Hepatocyte (in vitro differentiated cells): ENCODE data around the gene MYO19. TPM values are rescaled to one million over a fixed set of nuclear protein-coding genes. Genes with fewer than 3 reads are reported as not detected.

ENCODE experiments used
- DNase-seq: peaks from one replicate; pipeline ENCODE4 v3.0.0-alpha.2; 2016; ENCODE audit warnings: low spot score
- H2AFZ ChIP-seq: fragments of 200-600 bp; sonication (generic); 2 replicates; pipeline ENCODE4 v1.6.0; 2016; ENCODE audit warnings: antibody characterized with exemption, mild to moderate bottlenecking
- H3K27ac ChIP-seq: fragments of 200-600 bp; sonication (generic); 2 replicates; pipeline ENCODE4 v1.5.1; 2016; ENCODE audit warnings: mild to moderate bottlenecking
- H3K27me3 ChIP-seq: fragments of 200-600 bp; sonication (generic); 2 replicates; pipeline ENCODE4 v1.6.1; 2016
- H3K36me3 ChIP-seq: fragments of 200-600 bp; sonication (generic); replicated peaks from 2 replicates; pipeline ENCODE4 v1.5.1; 2016; ENCODE audit warnings: low read depth; ENCODE audit not compliant: insufficient read depth
- H3K4me1 ChIP-seq: fragments of 200-600 bp; sonication (generic); 2 replicates; pipeline ENCODE4 v1.5.1; 2016; ENCODE audit warnings: mild to moderate bottlenecking, moderate library complexity; ENCODE audit not compliant: insufficient read depth
- H3K4me2 ChIP-seq: fragments of 200-600 bp; sonication (generic); 2 replicates; pipeline ENCODE4 v1.6.0; 2016
- H3K4me3 ChIP-seq: fragments of 200-600 bp; sonication (generic); 2 replicates; pipeline ENCODE4 v1.5.1; 2016; ENCODE audit warnings: mild to moderate bottlenecking
- H3K79me2 ChIP-seq: fragments of 200-600 bp; sonication (generic); 2 replicates; pipeline ENCODE4 v1.6.0; 2017; ENCODE audit warnings: mild to moderate bottlenecking
- H3K9me2 ChIP-seq: fragments of 200-600 bp; sonication (generic); replicated peaks from 2 replicates; pipeline ENCODE4 v1.6.0; 2017; ENCODE audit warnings: mild to moderate bottlenecking; ENCODE audit not compliant: insufficient read depth
- H3K9me3 ChIP-seq: fragments of 200-600 bp; sonication (generic); 2 replicates; pipeline ENCODE4 v1.5.1; 2016; ENCODE audit warnings: low read depth, mild to moderate bottlenecking
- H4K20me1 ChIP-seq: fragments of 200-600 bp; sonication (generic); 2 replicates; pipeline ENCODE4 v1.6.0; 2016; ENCODE audit warnings: mild to moderate bottlenecking; ENCODE audit not compliant: insufficient read depth, poor library complexity, severe bottlenecking
- EZH2 ChIP-seq: fragments of 200-600 bp; sonication (generic); IDR thresholded peaks from 2 replicates; pipeline ENCODE4 v1.6.1; 2016; ENCODE audit warnings: antibody characterized with exemption, mild to moderate bottlenecking, borderline replicate concordance
- EZH2phosphoT487 ChIP-seq: fragments of 200-600 bp; sonication (generic); IDR thresholded peaks from one replicate; pipeline ENCODE4 v1.6.1; 2018; ENCODE audit warnings: antibody characterized with exemption, mild to moderate bottlenecking, low read depth, moderate library complexity; ENCODE audit not compliant: unreplicated experiment, severe bottlenecking
- WGBS: methylation state at CpG from one replicate; pipeline ENCODE4 v1.1.6; 2016; ENCODE audit warnings: low lambda C conversion rate; ENCODE audit errors: missing lambda C conversion rate; 5-methylcytosine and 5-hydroxymethylcytosine counted together
- polyA plus RNA-seq: library from polyadenylated mRNA; unstranded; fragments of >200 nt; fragmentation: Nextera tagmentation; extraction: Ambion mirVana; gene quantifications from 2 replicates; pipeline ENCODE4 v1.2.1, GENCODE V29; 2016
- total RNA-seq: library from RNA; depleted of rRNA; stranded (reverse); fragments of >200 nt; gene quantifications from 2 replicates; pipeline ENCODE4 v1.2.3, GENCODE V29; 2014
- TF ChIP-seq, protein P1 (sequence below): fragments of 200-600 bp; sonication (generic); IDR thresholded peaks from 2 replicates; pipeline ENCODE4 v1.5.1; 2016; ENCODE audit warnings: antibody characterized with exemption, mild to moderate bottlenecking; ENCODE audit not compliant: poor library complexity

The MYO19 gene
- total and polyA plus RNA-seq, 2 experiments from 2014 or later, result 19.7 to 29.8 TPM

DNA sequence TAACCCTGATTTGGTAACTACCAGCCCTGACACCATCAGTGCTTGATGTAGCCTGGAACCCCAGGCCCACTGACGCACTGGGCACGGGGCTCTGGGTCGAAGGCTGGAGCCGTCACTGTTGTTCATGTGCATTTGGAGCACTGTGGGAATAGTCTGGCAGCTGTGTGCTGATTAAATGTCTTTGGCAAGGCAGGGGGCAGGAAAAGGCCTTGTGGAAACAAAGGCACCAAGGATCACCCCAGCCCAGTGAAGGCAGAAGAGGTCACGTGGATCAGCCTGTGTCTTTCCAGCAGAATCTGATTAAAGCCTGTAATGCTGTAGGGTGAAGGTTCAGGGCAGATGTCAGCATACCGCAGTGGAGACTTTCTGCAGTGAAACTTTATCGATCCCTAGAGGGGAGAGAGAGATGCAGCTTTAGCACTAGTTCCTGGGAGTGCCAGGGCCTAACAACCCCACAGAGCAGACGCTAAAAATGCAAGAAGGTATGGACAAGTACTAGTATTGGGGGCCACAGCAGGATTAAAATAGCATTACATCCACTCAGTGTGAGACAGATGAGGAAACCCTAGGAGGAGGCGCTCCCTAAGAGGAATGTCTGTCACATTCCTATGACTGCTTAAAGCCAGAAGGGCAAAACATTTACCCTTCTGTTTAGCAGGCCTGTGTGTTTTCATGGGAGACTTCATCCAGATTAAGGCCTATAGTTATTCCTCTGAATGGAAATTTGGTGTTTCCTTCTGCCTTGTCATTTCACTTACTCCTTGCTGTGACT lies 38.5 kb downstream of the MYO19 start:
- H3K4me1 ChIP-seq, result peaks cover 4% of the 10 kb centered on the region
- no peak overlapping the region for H3K4me3 ChIP-seq
- WGBS, result 92% methylated on average over 9 of the region's 9 CpGs
- no peaks in the 10 kb centered on the region for H3K9me3 ChIP-seq
- H3K4me2 ChIP-seq, result no peak overlapping the region
- H3K9me2 ChIP-seq, result no peaks in the 10 kb centered on the region
- TF ChIP-seq EZH2 (no peak), EZH2phosphoT487 (no peak)
- TF ChIP-seq, protein P1, sequence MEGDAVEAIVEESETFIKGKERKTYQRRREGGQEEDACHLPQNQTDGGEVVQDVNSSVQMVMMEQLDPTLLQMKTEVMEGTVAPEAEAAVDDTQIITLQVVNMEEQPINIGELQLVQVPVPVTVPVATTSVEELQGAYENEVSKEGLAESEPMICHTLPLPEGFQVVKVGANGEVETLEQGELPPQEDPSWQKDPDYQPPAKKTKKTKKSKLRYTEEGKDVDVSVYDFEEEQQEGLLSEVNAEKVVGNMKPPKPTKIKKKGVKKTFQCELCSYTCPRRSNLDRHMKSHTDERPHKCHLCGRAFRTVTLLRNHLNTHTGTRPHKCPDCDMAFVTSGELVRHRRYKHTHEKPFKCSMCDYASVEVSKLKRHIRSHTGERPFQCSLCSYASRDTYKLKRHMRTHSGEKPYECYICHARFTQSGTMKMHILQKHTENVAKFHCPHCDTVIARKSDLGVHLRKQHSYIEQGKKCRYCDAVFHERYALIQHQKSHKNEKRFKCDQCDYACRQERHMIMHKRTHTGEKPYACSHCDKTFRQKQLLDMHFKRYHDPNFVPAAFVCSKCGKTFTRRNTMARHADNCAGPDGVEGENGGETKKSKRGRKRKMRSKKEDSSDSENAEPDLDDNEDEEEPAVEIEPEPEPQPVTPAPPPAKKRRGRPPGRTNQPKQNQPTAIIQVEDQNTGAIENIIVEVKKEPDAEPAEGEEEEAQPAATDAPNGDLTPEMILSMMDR, result no peak
- H3K36me3 ChIP-seq, result no peaks in the 10 kb centered on the region
- peaks cover 12% of the 10 kb centered on the region for H3K79me2 ChIP-seq
- H2AFZ ChIP-seq, result no peak overlapping the region
- DNase-seq, result no peak
- no peaks in the 10 kb centered on the region for H3K27me3 ChIP-seq
- H3K27ac ChIP-seq, result no peak overlapping the region
- H4K20me1 ChIP-seq, result peaks cover 3% of the 10 kb centered on the region

DNA sequence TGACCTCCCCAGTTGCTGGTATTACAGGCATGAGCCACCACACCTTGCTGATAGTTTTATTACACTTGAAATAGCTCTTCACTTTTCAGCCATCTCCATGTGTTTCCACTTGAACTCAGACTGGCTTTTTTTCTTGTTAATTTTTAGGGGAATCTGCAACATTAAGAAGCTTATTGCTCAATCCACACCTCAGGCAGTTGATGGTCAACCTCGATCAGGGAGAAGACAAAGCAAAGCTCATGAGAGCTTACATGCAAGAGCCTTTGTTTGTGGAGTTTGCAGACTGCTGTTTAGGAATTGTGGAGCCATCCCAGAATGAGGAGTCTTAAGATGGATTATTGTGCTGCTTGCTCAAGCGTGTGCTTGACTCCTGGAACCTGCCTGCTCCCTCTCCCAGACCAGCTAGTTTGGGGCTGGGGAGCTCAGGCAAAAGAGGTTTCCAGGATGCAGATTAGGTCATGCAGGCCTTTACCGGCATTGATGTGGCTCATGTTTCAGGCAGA lies 39.5 kb downstream of the MYO19 start:
- Histone ChIP-seq H3K27ac (no peak overlapping the region), H3K79me2 (peaks cover 22% of the 10 kb centered on the region), H3K4me1 (peaks cover 4% of the 10 kb centered on the region), H4K20me1 (peaks cover 11% of the 10 kb centered on the region), H3K27me3 (no peaks in the 10 kb centered on the region), H3K4me3 (no peak overlapping the region), H3K36me3 (no peaks in the 10 kb centered on the region), H2AFZ (no peak overlapping the region), H3K9me3 (no peaks in the 10 kb centered on the region), H3K4me2 (no peak overlapping the region), H3K9me2 (no peaks in the 10 kb centered on the region)
- DNase-seq, result no peak
- 68% methylated on average over 3 of the region's 3 CpGs for WGBS
- TF ChIP-seq, protein P1, result no peak
- TF ChIP-seq EZH2 (no peak), EZH2phosphoT487 (no peak)

DNA sequence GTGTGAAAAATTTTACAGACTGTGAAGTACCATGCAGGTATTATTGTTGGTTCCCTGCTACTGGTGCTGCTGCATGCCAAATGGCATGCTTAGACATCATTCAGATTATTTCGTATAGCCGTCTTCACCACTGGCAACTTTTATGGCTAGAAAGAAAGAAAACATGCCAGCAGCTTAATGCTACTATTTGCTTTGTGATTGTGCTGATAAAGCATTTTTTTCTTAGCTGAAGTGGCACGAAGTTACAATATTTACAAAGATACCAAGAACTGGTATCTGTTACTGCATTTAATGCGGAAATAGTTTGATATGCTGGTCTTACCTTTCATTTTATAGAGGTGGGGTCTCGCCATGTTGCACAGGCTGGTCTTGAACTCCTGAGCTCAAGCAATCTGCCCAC lies 40.0 kb downstream of the MYO19 start:
- no peaks in the 10 kb centered on the region for H3K36me3 ChIP-seq

More for the DNA sequence above, 40.0 kb downstream of the MYO19 start:
- H4K20me1 ChIP-seq, result peaks cover 11% of the 10 kb centered on the region
- H3K79me2 ChIP-seq, result peaks cover 27% of the 10 kb centered on the region
- H3K27ac ChIP-seq, result no peak overlapping the region
- peaks cover 4% of the 10 kb centered on the region for H3K4me1 ChIP-seq
- no peak overlapping the region for H3K4me2 ChIP-seq
- TF ChIP-seq, protein P1, result no peak
- no peak for TF ChIP-seq EZH2
- TF ChIP-seq EZH2phosphoT487, result no peak
- no peak overlapping the region for H3K4me3 ChIP-seq
- WGBS, result 82% methylated on average over 5 of the region's 5 CpGs
- H3K9me3 ChIP-seq, result no peaks in the 10 kb centered on the region
- H3K9me2 ChIP-seq, result no peaks in the 10 kb centered on the region
- no peaks in the 10 kb centered on the region for H3K27me3 ChIP-seq
- H2AFZ ChIP-seq, result no peak overlapping the region
- DNase-seq, result no peak
